Suppressor macrophage (primary cell): Measurements from ENCODE around the gene ZSWIM1.
"Not testable (repeated sequence)": the region's sequence is repeated elsewhere in the genome, so short reads cannot be mapped to it uniquely, and the experiment has no call there.

ENCODE experiments used
- DNase-seq, 4 experiments: peaks; one replicate each; pipeline ENCODE4 v3.0.0-alpha.2; 2020 to 2022

Gene ZSWIM1

DNA sequence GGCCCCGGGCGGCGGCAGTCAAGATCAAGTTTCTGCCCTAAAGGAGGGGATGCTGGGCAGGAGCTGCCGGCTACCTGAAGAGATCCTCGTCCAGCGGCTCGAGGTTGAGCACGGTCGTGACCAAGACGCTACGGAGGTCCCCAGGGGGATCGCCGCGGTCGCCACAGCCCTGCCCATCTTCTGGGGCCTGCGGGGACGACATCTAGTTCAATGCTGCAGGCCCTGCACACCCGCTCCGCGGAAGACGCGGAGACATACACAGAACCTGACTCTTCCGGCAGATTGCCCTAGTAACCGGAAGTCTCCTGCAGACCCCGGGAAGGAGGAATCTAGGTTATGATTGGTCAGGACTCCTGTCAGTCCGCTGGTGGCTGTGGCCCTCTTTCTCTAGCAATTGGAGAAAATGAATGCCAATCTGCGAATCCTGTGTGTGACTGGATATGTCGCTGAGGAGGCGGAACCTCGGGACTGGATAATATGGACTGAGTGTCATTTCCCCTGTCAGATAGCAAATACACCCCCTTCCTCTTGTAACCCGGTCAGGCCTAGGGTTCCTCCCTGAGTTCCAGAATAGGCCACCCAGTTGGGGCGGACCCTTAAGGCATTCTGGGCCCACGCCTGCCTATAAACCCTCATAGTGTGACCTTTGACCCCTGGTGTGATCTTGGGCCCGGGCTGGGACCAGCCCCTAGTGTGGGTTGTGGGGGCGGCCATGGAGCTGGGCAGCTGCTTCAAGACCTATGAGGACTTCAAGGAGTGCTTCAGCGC is 23.7 kb upstream of the ZSWIM1 start, which contains the start of the genes ACOT8 and ZSWIM3:
TSS of gene ACOT8 (minus strand) at position 279 of the 768 bp plus-strand sequence. CDS start at position 202, 77 bp downstream.
TSS of gene ZSWIM3 (plus strand) at position 501 of the 768 bp plus-strand sequence. CDS start at position 713, 212 bp downstream.
- DNase-seq = peak; percentile 98 to 100 (median 100)

DNA sequence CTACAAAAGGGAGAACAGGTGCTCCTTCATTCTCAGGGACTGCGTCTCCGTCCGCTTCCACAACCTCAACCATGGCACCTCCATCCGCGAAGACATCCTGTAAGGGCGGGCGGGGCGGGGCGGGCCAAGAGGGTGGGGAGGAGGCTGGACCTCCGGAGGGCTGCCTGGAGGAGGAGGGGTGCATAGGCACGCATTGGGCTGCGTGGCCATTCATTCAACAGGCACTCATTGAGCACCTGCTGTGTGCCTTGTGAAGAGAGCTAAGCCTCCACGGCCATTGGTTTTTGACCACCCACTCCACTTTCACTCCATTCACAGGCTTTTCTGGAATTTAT is 23.2 kb upstream of the ZSWIM1 start:
- DNase-seq = no peak

DNA sequence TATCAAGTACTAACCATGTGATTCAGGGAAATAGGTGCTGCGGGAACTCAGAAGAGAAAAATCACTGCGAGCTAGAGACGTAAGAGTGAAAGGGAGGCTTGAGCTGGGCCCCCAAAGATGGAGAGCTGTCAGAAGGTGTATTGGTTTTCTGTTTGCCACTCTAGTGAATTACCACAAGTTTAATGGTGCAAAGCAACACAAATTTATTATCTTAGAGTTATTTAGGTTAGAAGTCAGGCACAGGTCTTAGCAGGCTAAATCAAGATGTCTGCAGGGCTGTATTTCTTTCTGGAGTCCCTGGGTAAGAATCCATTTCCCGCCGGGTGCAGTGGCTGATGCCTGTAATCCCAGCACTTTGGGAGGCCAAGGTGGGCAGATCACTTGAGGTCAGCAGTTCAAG is 21.1 kb upstream of the ZSWIM1 start:
- DNase-seq = no peak

GRCh38 chr20:45860560-45861220 is 20.3 kb upstream of the ZSWIM1 start:
- DNase-seq = no peak

DNA sequence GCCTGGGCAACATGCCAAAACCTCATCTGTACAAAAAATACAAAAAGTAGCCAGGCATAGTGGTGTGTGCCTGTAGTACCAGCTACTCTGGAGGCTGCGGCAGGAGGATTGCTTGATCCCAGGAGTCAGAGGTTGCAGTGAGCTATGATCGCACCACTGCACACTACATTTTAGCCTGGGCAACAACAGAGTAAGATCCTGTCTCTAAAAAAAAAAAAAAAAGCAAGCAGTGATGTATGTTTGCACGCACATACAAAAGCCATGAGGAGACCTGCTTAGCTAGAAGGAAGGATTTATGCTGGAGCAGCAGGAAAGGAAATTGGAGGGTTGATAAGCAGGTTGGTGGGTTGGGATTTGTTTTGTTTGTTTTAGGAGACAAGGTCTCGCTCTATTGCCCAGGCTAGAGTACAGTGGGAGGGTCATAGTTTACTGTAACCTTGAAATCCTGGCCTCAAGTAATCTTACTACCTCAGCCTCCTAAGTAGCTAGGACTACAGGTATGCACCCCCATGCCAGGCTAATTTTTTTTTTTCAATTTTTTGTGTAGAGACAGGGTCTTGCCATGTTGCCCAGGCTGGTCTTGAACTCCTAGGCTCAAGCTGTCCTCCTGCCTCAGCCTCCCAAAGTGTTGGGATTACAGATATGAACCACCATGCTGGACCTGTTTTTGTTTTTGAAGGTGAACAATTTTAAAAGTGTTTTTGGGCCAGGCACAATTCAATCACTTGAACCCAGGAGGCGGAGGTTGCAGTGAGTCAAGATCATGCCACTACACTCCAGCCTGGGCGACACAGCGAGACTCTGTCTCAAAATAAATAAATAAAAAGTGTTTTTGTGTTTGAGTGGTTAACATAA is 19.6 kb upstream of the ZSWIM1 start:
- DNase-seq = no peak

GRCh38 chr20:45863543-45864470 is 17.2 kb upstream of the ZSWIM1 start:
- no peak for DNase-seq

GRCh38 chr20:45866454-45866853 is 14.6 kb upstream of the ZSWIM1 start:
- DNase-seq = no peak

DNA sequence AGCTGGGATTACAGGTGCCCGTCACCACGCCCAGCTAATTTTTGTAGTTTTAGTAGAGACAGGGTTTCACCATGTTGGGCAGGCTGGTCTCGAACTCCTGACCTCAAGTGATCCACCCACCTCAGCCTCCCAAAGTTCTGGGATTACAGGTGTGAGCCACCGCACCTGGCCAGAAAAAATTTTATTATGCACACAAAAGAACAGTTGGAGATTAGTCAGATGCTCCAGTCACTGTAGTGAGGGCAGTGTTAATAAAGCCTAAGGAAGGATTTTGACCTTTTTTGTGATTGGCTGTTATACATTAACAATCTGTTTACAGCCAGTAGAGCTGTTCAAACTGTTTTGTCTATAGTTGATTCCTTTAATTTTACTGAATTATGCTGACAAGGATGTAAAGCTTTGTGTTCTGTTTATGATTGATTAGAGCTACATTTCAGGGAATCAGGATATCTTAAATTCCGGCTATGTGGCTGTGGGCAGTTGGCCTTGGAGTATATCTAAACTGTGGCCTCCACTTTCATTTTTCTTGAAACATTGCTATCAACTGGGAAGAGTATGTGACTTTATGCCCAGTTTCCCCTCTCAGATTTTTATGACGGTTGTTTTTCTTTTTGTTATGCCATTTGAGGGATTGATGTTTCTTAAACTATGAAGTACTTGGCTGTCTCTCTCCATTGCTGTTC is 13.8 kb upstream of the ZSWIM1 start:
- DNase-seq = no peak

GRCh38 chr20:45867819-45868176 is 13.2 kb upstream of the ZSWIM1 start:
- DNase-seq = no peak

DNA sequence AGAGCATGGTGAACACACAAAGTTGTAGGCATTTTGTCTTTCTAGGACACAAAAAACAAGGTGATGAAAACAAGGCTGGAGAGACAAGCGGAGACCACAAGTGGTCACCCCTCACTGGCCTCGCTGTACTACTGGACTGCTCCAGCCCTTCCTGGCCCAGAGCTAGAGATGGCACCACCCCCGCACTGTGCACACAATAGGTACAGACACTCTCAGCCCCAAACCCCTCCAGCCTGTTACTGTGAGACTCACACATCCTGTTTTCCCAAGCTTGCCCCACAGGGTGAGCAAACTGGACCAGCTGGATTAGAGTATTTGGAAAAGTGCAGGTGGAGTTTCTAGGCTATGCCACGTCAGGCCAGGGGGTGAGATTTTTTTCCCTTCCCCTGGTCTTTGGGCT is 8.4 kb upstream of the ZSWIM1 start:
- no peak for DNase-seq

GRCh38 chr20:45873409-45874103 is 7.5 kb upstream of the ZSWIM1 start:
- no peak for DNase-seq

DNA sequence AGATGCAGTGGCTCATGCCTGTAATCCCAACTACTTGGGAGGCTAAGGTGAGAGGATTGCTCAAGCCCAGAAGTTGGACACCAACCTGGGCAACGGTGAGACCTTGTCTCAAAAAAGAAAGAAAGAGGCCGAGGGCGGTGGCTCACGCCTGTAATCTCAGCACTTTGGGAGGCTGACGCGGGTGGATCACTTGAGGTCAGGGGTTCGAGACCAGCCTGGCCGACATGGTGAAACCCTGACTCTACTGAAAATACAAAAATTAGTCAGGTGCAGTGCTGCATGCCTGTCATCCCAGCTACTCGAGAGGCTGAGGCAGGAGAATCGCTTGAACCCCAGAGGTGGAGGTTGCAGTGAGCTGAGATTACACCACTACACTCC is 6.9 kb upstream of the ZSWIM1 start:
- not testable (repeated sequence) for DNase-seq

- DNase-seq = no peak
These were observed 6.5 kb upstream of the ZSWIM1 start for GRCh38 chr20:45874576-45874975.

DNA sequence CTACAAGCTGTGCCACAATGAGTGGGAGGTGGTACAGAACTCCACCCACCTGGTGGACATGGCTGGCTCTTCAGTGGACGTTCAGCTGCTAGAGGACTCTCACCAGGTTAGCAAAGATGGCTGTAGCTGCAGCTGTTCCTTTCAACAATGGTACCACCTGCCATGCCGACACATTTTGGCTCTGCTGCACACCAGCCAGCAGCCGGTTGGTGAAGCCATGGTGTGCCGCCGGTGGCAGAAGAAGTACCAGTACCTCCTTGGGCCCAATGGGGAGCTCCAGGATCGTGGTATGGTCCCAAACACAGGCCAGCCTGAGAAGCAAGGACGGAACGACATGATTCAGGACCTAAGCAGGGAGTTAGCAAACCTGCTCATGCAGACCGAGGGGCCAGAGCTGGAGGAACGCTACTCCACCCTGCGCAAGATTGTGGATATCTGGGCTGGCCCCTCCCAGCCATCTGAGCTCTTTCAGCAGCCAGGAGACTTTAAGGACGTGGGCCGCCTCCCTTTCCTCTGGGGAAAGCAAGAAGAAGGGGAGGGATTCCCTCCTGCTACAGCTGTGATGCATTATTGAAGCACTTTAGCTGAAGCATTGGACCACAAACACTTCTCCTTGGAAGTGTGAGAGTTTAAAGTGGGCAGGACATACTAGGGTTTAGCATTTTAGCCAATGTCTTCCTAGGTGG is 2.8 kb upstream of the ZSWIM1 start:
- DNase-seq = no peak

DNA sequence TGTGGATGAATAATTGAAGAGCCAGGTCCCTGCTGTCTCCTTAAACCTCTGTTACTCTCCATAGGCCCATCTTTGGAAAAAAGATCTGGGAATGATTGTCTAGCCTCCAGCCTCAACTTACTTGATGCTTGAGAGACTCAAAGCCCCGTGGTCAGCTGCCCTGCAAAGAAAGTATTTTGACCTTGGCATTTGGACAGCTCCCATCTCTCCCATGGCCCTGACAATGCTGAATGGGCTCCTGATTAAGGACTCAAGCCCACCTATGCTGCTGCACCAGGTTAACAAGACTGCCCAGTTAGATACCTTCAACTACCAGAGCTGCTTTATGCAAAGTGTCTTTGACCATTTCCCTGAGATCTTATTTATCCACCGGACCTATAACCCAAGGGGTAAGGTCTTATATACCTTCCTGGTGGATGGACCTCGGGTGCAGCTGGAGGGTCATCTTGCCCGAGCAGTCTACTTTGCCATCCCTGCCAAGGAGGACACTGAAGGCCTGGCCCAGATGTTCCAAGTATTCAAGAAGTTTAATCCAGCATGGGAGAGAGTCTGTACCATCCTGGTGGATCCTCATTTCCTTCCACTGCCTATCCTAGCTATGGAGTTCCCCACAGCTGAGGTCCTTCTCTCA is 1.6 kb downstream of the ZSWIM1 start:
- no peak for DNase-seq

GRCh38 chr20:45883100-45883469 is 2.1 kb downstream of the ZSWIM1 start:
- no peak for DNase-seq

- no peak for DNase-seq
These were observed 5.7 kb downstream of the ZSWIM1 start for GRCh38 chr20:45886590-45887345.

DNA sequence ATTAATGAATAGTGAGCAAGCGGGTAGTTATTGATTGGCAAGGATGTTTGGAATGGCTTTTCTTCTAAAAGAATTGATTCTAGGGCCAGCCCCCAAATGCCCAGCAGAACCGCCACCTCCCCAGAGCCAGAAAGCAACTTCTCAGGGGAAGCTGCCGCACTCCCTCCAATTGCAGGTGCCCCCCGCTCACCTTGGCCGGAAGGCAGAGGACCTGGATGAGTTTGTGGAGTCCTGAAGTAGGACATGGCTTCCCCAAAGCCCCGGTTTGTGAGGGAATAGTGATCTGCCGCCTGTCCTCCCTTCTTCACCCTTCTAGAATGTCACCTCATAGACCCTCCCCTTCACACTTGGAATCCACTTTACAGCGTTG is 6.3 kb downstream of the ZSWIM1 start, which contains the start of gene SPATA25:
TSS of gene SPATA25 (minus strand) at position 277 of the 370 bp plus-strand sequence. CDS start at position 245, 32 bp downstream.
- no peak for DNase-seq

GRCh38 chr20:45888681-45889080 is 7.7 kb downstream of the ZSWIM1 start:
- no peak for DNase-seq
